SK-N-SH treated with all-trans-retinoic acid at 6 μM for 48 hours (cell line): Measurements from ENCODE around the gene CEP44.
"Not testable (repeated sequence)": the region's sequence is repeated elsewhere in the genome, so short reads cannot be mapped to it uniquely, and the experiment has no call there.

Source experiments
- CREB5 ChIP-seq: fragments of 250-450 bp; sonication (Bioruptor Pico); IDR thresholded peaks from 2 replicates; pipeline ENCODE4 v1.5.1; 2020; ENCODE audit warnings: low read depth, mild to moderate bottlenecking, moderate library complexity
- ESRRG ChIP-seq: fragments of 250-450 bp; sonication (Bioruptor Pico); IDR thresholded peaks from 2 replicates; pipeline ENCODE4 v1.6.1; 2021; ENCODE audit warnings: mild to moderate bottlenecking
- OSR1 ChIP-seq: fragments of 250-450 bp; sonication (Bioruptor Pico); IDR thresholded peaks from 2 replicates; pipeline ENCODE4 v1.8.0; 2022; ENCODE audit warnings: moderate library complexity, mild to moderate bottlenecking, inconsistent platforms
- PATZ1 ChIP-seq: fragments of 250-450 bp; sonication (Bioruptor Pico); IDR thresholded peaks from 2 replicates; pipeline ENCODE4 v1.8.0; 2020; ENCODE audit warnings: mild to moderate bottlenecking, moderate library complexity, borderline replicate concordance
- POU6F1 ChIP-seq: fragments of 250-450 bp; sonication (Bioruptor Pico); IDR thresholded peaks from 2 replicates; pipeline ENCODE4 v1.8.0; 2021; ENCODE audit warnings: low read depth, mild to moderate bottlenecking, moderate library complexity, borderline replicate concordance
- PPARA ChIP-seq: fragments of 250-450 bp; sonication (Bioruptor Pico); IDR thresholded peaks from 2 replicates; pipeline ENCODE4 v1.5.0; 2020; ENCODE audit warnings: mild to moderate bottlenecking, borderline replicate concordance
- SNAI2 ChIP-seq: fragments of 250-450 bp; sonication (Bioruptor Pico); IDR thresholded peaks from 2 replicates; pipeline ENCODE4 v1.5.0; 2020; ENCODE audit warnings: mild to moderate bottlenecking, moderate library complexity
- TSHZ2 ChIP-seq: fragments of 250-450 bp; sonication (Bioruptor Pico); IDR thresholded peaks from 2 replicates; pipeline ENCODE4 v1.5.0; 2020; ENCODE audit warnings: mild to moderate bottlenecking, moderate library complexity
- ZFP30 ChIP-seq: fragments of 450-650 bp; formaldehyde crosslinking; IDR thresholded peaks from 2 replicates; pipeline ENCODE4 v1.5.0; 2022; ENCODE audit warnings: mild to moderate bottlenecking, moderate library complexity
- ZNF565 ChIP-seq: fragments of 450-650 bp; formaldehyde crosslinking; conservative IDR thresholded peaks from 2 replicates; pipeline ENCODE4 v1.5.0; 2020; ENCODE audit warnings: low read depth, mild to moderate bottlenecking, moderate library complexity
- ZNF70 ChIP-seq: fragments of 450-650 bp; formaldehyde crosslinking; IDR thresholded peaks from 2 replicates; pipeline ENCODE4 v1.5.0; 2020; ENCODE audit warnings: mild to moderate bottlenecking, moderate library complexity

- TF ChIP-seq ZNF565 (CRISPR knock-in tag); SNAI2 (CRISPR knock-in tag); CREB5; ZNF70 (CRISPR knock-in tag); ZFP30; TSHZ2 (CRISPR knock-in tag); POU6F1 (CRISPR knock-in tag); ESRRG (CRISPR knock-in tag); OSR1 (CRISPR knock-in tag); PATZ1; PPARA (CRISPR knock-in tag): not testable (repeated sequence)
These were observed 80.1 kb downstream of the CEP44 start for GRCh38 chr4:174363782-174364181.
